Measurements from ENCODE around the gene BTBD2. TPM values are rescaled to one million over a fixed set of nuclear protein-coding genes. Genes with fewer than 3 reads are reported as not detected.

BTBD2 gene
- total and polyA plus RNA-seq, 8 donors = 33.9 to 46.4 (median 37.0) TPM

GRCh38 chr19:2018752-2019151 is 3.2 kb upstream of the BTBD2 start:
- no peaks in the 10 kb centered on the region for H3K27me3 ChIP-seq
- H3K36me3 ChIP-seq = no peaks in the 10 kb centered on the region
- no peak overlapping the region for H3K4me3 ChIP-seq
- 91 to 94% methylated on average over 11 to 13 of the region's 13 CpGs for WGBS, 2 donors
- no peaks in the 10 kb centered on the region for H3K4me1 ChIP-seq
- H3K9me3 ChIP-seq = no peaks in the 10 kb centered on the region
- intact Hi-C loops (cut with DNase I) = no loop called here
- no peak for TF ChIP-seq CTCF (IDR thresholded peaks at IDR 0.05)
- ATAC-seq (no peak), DNase-seq (no peak), FAIRE-seq (no peak)
- no peak overlapping the region for H3K27ac ChIP-seq

- 71 to 72% methylated on average over 23 of the region's 23 CpGs for WGBS, 2 donors
- intact Hi-C loops (cut with DNase I) = no loop called here
- FAIRE-seq (no peak), DNase-seq (peak; percentile 54 to 88 (median 79)), ATAC-seq (peak; percentile 78 to 87 (median 86))
- H3K4me3 ChIP-seq = peak overlapping the region in 2 of 4 donors; percentile 18 to 26
- TF ChIP-seq CTCF (IDR thresholded peaks at IDR 0.05) = no peak
- no peaks in the 10 kb centered on the region for H3K27me3 ChIP-seq
- H3K9me3 ChIP-seq = no peaks in the 10 kb centered on the region
- peak overlapping the region in 1 of 4 donors; percentile 10 for H3K27ac ChIP-seq
- no peaks in the 10 kb centered on the region for H3K4me1 ChIP-seq
- H3K36me3 ChIP-seq = no peaks in the 10 kb centered on the region
Observed at GRCh38 chr19:2016041-2016807, 710 bp upstream of the BTBD2 start.

- intact Hi-C loops (cut with DNase I) = no loop called here
- 9 to 24% methylated on average over 17 to 73 of the region's 74 CpGs for WGBS, 2 donors
- Histone ChIP-seq H3K4me1 (no peaks in the 10 kb centered on the region), H3K27me3 (no peaks in the 10 kb centered on the region), H3K4me3 (peak overlapping the region; percentile 33 to 64 (median 57)), H3K9me3 (no peaks in the 10 kb centered on the region), H3K36me3 (no peaks in the 10 kb centered on the region), H3K27ac (no peak overlapping the region)
- TF ChIP-seq CTCF (IDR thresholded peaks at IDR 0.05) = no peak
- peak in 2 of 4 donors; percentile 10 to 25 for ATAC-seq
- DNase-seq = peak in 4 of 6 donors; percentile 43 to 86 (median 66)
- no peak for FAIRE-seq
Observed at GRCh38 chr19:2014731-2015607, 545 bp downstream of the BTBD2 start.

DNA sequence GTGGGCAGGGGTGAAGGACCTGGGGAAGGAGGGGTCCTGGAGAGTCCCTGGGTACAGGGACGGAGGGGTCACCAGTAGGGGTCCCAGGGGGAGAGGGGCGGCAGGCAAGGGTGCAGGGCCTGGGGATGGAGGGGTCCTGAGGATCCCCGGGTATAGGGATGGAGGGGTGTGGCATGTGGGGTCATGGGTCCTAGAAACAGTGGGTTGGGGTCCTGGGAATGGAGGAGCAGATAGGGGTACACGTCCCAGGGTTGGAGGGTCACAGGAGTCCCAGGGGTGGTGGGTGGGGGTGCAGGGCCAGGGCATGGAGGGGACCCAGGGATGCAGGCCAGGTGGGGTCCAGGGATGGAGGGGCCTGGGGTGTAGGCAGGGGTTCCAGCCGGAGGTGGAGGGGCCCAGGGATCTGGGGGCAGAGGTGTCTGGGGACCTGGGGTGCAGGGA is 1.4 kb downstream of the BTBD2 start:
- Histone ChIP-seq H3K27me3 (no peaks in the 10 kb centered on the region), H3K4me3 (peak overlapping the region in 1 of 4 donors; percentile 63), H3K27ac (no peak overlapping the region), H3K9me3 (no peaks in the 10 kb centered on the region), H3K4me1 (no peaks in the 10 kb centered on the region), H3K36me3 (no peaks in the 10 kb centered on the region)
- peak in 1 of 4 donors; percentile 1 for ATAC-seq
- intact Hi-C loops (cut with DNase I) = no loop called here
- DNase-seq = peak in 2 of 6 donors; percentile 60 to 81
- no peak for TF ChIP-seq CTCF (IDR thresholded peaks at IDR 0.05)
- FAIRE-seq = no peak
- 77 to 84% methylated on average over 5 of the region's 5 CpGs for WGBS, 2 donors
